KOPT-K1 (cell line): ENCODE results near the gene OSBPL1A.
"Not testable (repeated sequence)": the region's sequence is repeated elsewhere in the genome, so short reads cannot be mapped to it uniquely, and the experiment has no call there.

Experiments used
- H3K27ac ChIP-seq: fragments of 200-600 bp; sonication (generic); 2 replicates; pipeline ENCODE4 v1.5.1; 2016; ENCODE audit warnings: antibody characterized with exemption, mild to moderate bottlenecking, low read depth, low read length; ENCODE audit not compliant: poor library complexity, severe bottlenecking
- H3K36me3 ChIP-seq: fragments of 200-600 bp; sonication (generic); 2 replicates; pipeline ENCODE4 v1.5.1; 2017; ENCODE audit warnings: antibody characterized with exemption, mild to moderate bottlenecking, low read length, moderate library complexity; ENCODE audit not compliant: insufficient read depth
- H3K9me3 ChIP-seq: fragments of 200-600 bp; sonication (generic); 2 replicates; pipeline ENCODE4 v1.5.1; 2017; ENCODE audit warnings: antibody characterized with exemption, low read length, mild to moderate bottlenecking; ENCODE audit not compliant: insufficient read depth, poor library complexity, severe bottlenecking

Gene OSBPL1A

DNA sequence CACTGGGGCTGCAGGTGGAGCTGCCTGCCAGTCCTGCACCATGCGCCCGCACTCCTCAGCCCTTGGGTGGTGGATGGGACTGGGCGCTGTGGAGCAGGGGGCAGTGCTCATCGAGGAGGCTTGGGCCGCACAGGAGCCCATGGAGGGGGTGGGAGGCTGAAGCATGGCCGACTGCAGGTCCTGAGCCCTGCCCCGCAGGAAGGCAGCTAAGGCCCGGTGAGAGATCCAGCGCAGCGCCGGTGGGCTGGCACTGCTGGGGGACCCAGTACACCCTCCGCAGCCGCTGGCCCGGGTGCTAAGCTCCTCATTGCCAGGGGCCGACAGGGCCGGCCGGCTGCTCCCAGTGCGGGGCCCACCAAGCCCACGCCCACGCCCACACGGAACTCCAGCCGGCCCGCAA, 21.1 kb downstream of the OSBPL1A start:
- H3K27ac ChIP-seq, H3K9me3 ChIP-seq: not testable (repeated sequence)

DNA sequence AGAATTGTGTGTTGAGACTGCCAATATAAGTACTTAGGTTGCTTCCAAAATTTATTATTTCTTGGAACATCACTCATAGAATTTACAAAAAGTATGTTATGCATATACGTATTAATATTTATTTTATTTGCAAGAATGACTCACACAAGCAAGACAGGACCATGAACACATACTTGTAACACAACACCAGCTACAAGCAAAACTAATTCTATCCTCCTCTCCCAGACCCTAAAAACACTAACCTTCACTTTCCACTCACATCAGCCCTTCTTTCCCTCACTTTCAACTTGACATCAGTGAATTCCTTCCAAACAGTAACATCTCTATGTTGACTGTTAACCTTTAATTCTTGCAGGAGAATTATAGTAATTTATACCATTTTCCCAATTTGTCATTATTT, 24.3 kb downstream of the OSBPL1A start:
- Histone ChIP-seq H3K9me3 (no peaks in the 10 kb centered on the region), H3K36me3 (no peaks in the 10 kb centered on the region), H3K27ac (no peak overlapping the region)

More for the DNA sequence above, 21.1 kb downstream of the OSBPL1A start:
- H3K36me3 ChIP-seq: not testable (repeated sequence)

DNA sequence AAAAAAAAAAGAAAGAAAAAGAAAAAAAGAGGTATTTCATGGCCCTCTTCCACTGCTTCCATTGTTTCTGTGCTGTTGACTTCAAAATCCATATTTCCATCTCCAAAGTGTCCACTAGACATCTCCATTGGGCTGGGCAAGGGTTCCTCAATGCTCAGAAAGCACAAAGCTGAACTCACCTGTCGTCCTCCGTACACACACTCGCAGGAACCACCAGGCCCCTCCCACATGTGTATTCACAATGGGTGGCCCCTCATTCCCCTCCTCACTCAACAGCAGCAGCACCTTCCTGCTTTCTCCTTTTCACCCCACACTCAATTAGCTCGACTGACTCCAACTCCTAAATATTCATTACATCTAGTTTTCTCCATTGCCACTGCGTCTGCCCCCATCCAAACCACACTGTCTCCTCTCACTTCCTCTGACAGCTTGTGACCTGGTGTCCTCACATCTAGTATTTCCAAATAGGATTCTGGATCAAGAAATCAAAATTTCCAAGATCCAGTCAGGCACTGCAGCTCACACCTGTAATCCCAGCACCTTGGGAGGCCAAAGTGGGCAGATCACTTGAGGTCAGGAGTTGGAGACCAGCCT, 25.2 kb downstream of the OSBPL1A start:
- Histone ChIP-seq H3K9me3 (no peaks in the 10 kb centered on the region), H3K36me3 (no peaks in the 10 kb centered on the region), H3K27ac (no peak overlapping the region)

DNA sequence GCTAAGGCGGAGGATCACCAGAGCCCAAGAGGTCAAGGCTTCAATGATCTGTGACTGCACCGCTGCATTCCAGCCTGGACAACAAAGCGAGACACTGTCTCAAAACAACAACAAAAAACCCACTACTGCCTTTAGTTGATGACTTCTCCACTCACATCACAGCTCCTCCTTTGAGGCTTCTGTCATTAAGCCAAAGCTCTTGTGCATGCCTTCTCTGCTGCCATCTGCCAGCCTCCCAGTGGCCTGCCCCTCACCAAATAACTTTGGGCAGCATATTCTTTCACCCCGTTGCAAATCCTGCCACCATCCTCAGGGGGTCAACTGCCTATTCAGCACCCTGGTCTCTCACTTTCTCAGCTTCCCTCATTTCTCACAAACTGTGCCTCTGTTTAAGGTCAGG, 27.5 kb downstream of the OSBPL1A start:
- H3K27ac ChIP-seq: no peak overlapping the region
- H3K36me3 ChIP-seq: no peaks in the 10 kb centered on the region
- no peaks in the 10 kb centered on the region for H3K9me3 ChIP-seq

DNA sequence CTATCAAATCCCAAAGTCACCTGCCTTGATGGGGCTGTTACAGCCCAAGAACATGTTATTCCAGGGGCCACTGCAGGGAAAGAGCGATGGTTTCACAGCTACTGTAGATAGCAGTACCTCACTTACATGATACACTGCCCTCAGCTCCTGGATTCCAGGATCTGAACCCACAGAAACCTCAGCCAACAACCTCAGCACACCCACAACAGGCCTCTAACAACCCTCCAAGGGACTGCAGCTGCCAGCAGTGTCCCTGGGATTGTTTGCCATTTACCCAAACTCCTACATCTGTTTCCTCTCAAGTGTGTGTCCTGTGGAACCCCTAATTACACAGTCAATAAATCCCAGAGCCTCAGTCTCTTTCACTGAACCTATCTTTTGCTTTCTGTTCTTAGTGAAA, 28.2 kb downstream of the OSBPL1A start:
- H3K9me3 ChIP-seq: no peaks in the 10 kb centered on the region
- H3K27ac ChIP-seq: no peak overlapping the region
- no peaks in the 10 kb centered on the region for H3K36me3 ChIP-seq

DNA sequence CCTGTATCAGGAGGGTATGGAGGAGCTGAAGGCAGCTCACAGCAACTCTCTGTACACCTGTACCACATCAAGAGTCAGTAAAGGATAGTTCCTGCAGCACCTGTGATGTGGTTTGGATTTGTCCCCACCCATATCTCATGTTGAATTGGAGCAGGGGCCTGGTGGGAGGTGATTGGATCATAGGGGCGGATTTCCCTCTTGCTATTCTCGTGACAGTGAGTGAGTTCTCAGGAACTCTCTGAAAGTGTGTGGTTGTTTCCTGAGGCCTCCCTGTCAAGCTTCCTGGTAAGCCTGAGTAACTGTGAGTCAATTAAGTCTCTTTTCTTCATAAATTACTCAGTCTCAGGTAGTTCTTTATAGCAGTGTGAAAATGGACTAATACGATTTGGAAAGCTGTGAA, 28.9 kb downstream of the OSBPL1A start:
- H3K36me3 ChIP-seq: no peaks in the 10 kb centered on the region
- no peak overlapping the region for H3K27ac ChIP-seq
- no peaks in the 10 kb centered on the region for H3K9me3 ChIP-seq

DNA sequence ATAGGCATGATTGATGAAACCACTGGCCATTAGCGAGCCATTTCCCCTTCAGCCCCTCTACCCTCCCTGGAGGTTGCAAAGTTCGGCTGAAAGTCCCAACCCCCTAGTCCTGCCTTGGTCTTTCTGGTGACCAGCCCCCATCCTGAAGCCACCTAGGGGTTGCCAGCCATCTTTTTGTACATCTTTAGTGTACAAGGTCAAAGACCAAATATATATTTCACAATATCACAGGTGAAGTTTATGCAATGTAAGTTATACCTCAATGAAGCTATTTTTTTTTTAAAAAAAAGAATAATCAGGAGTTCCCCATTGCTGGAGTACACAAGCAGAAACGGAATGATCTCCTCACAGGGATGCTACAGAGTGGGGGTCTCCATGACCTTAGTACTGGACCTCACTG, 31.3 kb downstream of the OSBPL1A start:
- Histone ChIP-seq H3K36me3 (no peaks in the 10 kb centered on the region), H3K9me3 (no peaks in the 10 kb centered on the region), H3K27ac (no peak overlapping the region)

DNA sequence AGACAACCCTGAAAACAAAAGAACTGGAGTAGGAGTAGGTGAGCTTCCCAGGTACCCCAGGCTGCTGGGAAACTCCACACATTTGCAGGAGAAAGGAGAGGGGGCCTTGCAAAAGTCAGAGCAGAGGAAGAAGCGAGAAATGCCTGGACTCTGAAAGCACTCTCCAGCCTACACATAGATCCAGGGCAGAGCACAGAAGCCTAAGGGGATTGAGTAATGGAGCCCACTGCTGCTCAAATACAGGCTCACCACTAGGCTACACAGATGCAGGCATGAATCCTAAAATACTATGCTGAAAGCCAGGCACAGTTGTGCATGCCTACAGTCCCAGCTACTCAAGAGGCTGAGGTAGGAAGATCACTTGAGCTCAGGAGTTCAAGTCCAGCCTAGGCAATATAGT, 33.4 kb downstream of the OSBPL1A start:
- Histone ChIP-seq H3K27ac (no peak overlapping the region), H3K9me3 (no peaks in the 10 kb centered on the region), H3K36me3 (no peaks in the 10 kb centered on the region)

DNA sequence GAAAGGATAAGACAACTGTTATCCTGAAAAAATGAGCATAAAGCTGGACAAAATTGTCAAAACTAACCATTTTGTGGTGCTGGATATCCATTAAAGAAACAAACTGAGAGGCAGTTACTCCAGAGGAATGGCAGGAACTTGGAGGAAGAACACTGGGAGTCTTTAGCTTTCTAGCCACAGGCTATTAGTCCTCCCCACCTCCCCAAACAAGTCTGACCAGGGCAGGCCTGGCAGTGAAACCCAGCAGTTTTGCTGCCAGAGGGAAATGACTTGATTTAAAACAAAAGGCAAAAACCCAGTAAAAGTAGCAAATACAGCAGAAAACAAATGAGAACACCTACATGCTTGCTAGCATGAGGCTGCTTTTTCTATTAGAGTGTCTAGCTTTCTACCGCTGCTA, 34.9 kb downstream of the OSBPL1A start:
- no peaks in the 10 kb centered on the region for H3K9me3 ChIP-seq
- H3K27ac ChIP-seq: no peak overlapping the region
- no peaks in the 10 kb centered on the region for H3K36me3 ChIP-seq

DNA sequence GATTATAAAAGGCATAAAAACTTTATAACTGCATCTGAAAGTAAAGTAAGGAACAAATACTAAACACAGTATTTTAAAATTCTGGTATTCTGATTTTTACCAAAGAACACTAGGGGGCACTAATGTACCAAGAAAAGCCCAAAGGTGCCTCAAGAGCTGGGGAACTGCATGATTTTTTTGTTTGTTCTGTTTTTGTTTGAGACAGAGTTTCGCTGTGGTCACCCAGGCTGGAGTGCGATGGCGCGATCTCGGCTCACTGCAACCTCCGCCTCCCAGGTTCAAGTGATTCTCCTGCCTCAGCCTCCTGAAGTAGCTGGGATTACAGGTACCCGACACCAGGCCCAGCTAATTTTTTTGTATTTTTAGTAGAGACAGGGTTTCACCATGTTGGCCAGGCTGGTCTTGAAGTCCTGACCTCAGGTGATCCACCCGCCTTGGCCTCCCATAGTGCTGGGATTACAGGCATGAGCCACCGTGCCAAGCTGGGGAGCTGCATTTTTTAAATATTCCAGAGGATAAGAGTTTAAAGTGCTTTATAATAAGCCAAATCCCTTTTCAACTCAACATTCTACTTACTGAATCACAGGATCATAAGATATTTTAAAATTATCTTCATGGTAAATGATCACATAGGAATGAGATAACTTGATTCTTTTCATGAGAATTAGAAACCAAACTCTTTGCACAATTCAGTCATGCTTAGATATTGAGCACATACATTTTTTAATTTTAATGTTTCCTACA, 37.7 kb downstream of the OSBPL1A start:
- H3K27ac ChIP-seq, H3K36me3 ChIP-seq, H3K9me3 ChIP-seq: not testable (repeated sequence)

DNA sequence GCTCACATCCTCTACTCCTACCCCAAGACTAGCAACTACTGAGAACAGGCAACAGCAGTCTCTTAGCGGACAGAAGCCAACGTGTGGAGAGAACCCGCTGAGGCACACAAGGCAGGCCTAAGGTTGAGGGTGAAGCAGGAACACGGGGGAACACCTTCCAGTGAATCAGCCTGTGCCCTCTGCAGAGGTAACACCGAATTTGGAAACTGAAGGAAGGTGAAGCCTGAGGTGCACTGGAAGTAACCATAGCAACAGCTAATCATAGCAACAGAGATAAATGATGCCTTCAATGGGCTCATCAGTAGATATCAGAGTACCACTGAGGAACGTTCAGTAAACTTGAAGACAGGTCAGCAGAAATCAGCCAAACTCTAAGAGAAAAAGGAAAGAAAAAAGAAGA, 43.3 kb downstream of the OSBPL1A start:
- H3K9me3 ChIP-seq: no peaks in the 10 kb centered on the region
- H3K36me3 ChIP-seq: no peaks in the 10 kb centered on the region
- no peak overlapping the region for H3K27ac ChIP-seq

DNA sequence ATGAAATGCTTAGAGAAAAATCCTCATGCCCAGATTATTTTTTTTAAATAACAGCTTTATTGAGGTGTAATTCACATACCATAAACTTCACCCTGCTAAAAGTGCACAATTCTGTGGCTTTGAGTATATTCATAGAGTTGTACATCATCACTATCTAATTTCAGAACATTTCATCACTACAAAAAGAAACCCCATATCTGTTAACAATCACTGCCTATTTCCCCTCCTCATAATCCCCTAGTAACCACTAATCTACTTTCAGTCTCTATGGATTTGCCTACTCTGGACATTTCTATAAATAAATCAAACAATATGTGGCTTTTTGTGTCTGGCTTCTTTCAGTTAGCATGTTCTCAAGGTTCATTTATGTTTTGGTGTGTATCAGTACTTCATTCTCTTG, 51.4 kb downstream of the OSBPL1A start:
- Histone ChIP-seq H3K36me3 (no peaks in the 10 kb centered on the region), H3K27ac (no peak overlapping the region), H3K9me3 (no peaks in the 10 kb centered on the region)

DNA sequence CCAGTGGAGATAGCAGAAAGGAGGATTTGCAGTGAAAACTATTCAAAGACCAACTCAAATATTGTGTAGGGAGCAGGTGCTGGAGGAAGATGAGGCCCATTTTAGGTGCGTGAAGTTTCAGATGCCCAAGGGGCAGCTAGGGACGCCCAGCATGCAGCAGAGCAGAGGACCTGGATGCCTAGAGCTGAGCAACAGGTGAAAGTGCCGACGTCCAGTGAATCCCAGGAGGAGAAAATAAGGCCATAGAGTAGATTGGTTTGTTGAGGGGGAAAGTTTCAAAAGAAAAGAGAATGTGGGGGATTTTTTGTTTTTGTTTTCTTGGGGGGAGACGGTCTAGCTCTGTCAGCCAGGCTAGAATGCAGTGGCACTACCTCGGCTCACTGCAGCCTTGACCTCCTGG, 53.1 kb downstream of the OSBPL1A start:
- H3K27ac ChIP-seq: no peak overlapping the region
- no peaks in the 10 kb centered on the region for H3K36me3 ChIP-seq
- H3K9me3 ChIP-seq: no peaks in the 10 kb centered on the region

DNA sequence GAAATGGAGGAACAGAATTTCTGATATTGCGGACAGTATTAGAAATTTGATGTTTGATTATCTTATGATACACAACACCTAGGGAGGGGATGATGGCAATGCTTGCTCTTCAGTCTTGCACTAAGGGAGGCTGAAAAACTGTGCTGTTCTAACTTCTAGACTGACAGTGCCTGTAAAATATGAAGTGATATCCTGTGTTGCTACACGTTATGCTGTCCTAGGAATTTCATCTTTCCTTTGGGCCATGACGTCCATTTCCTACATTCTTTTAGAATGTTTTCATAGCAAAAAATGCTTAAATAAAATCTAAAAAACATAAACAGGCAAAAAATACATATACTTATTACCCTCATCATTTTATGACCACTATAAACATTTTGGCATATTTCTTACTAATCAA, 55.3 kb downstream of the OSBPL1A start:
- no peak overlapping the region for H3K27ac ChIP-seq
- H3K36me3 ChIP-seq: no peaks in the 10 kb centered on the region
- H3K9me3 ChIP-seq: no peaks in the 10 kb centered on the region

DNA sequence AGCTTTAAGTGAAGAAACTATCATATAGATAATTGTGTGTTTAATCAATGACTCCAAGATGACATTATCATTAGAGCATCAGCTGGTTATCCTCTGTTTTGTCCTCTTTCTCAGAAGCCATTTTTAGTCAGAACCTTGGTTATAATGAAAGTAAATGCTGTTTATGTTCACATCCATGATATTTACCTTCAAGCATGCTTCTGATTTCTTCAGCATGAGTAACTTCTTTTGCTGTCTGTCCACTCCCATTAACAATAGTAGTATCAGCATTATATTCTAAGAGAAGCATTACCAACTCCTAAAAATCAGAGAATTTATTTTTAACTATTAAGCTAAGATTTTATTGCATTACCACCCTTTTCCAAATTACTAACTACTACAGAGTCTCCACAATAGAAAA, 56.3 kb downstream of the OSBPL1A start:
- H3K9me3 ChIP-seq: no peaks in the 10 kb centered on the region
- H3K27ac ChIP-seq: no peak overlapping the region
- H3K36me3 ChIP-seq: no peaks in the 10 kb centered on the region

DNA sequence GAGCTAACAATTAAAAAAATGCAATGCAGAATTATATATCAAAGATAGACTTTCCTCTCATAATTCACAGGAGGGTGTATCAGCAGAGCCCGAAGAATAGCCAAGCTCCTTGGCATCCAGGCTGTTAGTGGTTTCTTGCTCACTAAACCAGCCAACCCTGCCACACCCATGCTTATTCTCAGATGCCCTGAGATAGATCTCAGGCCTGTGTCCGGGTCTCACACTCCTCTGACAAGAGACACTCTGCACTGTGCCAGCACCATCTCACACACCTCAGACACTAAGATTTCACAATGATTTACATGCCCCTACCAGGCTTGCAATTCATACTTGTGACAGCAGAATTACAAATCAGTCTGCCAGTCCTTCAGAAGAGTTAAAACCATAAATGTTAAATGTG, 64.5 kb downstream of the OSBPL1A start:
- no peak overlapping the region for H3K27ac ChIP-seq
- H3K9me3 ChIP-seq: no peaks in the 10 kb centered on the region
- H3K36me3 ChIP-seq: no peaks in the 10 kb centered on the region
